ENCODE results near the gene ZNF613. TPM values are rescaled to one million over a fixed set of nuclear protein-coding genes. Genes with fewer than 3 reads are reported as not detected.

The ZNF613 gene
- 3.4 TPM for total RNA-seq
- long read RNA-seq, partial matches to known transcripts, result 0 of 11 reads
- long read RNA-seq, other reads (novel, unspliced or antisense), result 6 of 11 reads

DNA sequence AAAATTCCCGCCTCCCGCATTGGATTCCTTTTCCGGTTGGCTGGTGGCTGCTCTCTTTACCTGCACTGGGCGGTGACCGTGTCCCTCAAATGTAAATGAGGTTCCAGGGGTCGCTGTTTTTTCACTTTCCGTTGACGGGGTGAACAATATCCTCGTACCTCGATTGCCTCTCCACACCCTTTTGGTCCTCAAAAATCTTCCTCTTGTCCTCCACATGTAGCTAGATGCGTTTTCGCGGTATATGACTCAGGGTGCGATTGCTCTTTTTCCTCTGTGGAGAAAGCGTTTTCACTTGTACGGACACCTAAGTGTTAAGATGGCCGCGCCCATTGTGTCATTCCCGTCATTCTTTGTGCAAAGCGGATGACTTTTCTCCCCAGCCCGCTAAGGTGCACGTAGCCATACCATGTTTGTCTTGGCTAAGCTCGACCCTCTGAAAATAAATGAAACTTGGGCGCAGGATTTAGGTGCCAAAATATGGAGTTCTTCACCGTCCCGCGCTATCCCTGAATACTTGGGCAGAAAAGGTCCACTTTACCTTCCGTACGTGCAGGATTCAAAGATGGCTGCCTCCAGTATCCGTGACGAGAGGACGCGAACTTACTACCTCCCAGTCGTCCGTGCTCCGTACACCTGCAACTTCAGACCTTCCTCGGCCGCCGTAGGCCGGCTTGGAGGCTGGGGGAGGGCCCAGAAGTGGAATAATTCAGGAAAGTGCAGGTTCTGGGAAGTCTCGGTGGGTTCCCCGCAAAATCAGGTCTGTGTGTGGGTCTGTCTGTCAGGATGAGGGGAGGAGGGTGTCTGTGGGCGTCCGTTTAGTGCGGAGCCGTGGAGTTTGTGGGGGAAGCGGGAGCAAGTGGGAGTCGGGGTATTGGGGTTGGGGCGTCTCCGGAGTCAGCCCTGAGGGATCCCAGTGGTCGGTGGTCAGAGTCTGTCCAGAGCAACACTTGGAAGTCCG is at the start of gene ZNF613:
TSS of gene ZNF613 (plus strand) at position 689 of the 958 bp plus-strand sequence. CDS start 8,749 bp downstream, outside the sequence.
- Histone ChIP-seq H3K4me1 (peaks cover 23% of the 10 kb centered on the region), H3K9me3 (replicated peaks) (peaks cover 29% of the 10 kb centered on the region), H3K27me3 (ENCODE audit: low read depth) (no peaks in the 10 kb centered on the region), H3K4me3 (peak within 1 kb of the TSS; percentile 95), H3K36me3 (peaks cover 26% of the 10 kb centered on the region), H3K27ac (replicated peaks) (peak within 1 kb of the TSS; percentile 98)
- TF ChIP-seq, protein P1, sequence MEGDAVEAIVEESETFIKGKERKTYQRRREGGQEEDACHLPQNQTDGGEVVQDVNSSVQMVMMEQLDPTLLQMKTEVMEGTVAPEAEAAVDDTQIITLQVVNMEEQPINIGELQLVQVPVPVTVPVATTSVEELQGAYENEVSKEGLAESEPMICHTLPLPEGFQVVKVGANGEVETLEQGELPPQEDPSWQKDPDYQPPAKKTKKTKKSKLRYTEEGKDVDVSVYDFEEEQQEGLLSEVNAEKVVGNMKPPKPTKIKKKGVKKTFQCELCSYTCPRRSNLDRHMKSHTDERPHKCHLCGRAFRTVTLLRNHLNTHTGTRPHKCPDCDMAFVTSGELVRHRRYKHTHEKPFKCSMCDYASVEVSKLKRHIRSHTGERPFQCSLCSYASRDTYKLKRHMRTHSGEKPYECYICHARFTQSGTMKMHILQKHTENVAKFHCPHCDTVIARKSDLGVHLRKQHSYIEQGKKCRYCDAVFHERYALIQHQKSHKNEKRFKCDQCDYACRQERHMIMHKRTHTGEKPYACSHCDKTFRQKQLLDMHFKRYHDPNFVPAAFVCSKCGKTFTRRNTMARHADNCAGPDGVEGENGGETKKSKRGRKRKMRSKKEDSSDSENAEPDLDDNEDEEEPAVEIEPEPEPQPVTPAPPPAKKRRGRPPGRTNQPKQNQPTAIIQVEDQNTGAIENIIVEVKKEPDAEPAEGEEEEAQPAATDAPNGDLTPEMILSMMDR (IDR thresholded peaks at IDR 0.05; ENCODE audit: borderline replicate concordance), result peak; percentile 37
- peak; percentile 87 for DNase-seq
- intact Hi-C loops (cut with micrococcal nuclease), result no loop called here

DNA sequence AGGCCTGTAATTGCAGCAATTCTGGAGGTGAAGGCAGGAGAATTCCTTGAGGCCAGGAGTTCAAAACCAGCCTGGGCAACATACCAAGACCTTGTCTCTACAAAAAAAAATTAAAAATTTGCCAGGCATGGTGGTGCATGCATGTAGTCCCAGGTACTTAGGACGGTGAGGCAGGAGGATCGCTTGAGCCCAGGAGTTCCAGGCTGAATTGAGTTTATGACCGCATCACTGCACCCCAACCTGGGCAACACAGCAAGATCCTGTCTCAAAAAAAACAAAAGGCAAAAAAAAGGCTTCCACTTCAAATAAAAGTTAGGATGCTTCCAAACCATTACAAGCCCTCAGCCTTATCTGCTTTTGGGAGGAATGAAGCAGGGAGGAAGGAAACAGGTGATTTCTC is 44.8 kb upstream of the ZNF613 start:
- intact Hi-C loops (cut with micrococcal nuclease), result no loop called here
- Histone ChIP-seq H3K36me3 (peaks cover 42% of the 10 kb centered on the region), H3K27me3 (ENCODE audit: low read depth) (no peaks in the 10 kb centered on the region), H3K27ac (replicated peaks) (no peak overlapping the region), H3K9me3 (replicated peaks) (peaks cover 15% of the 10 kb centered on the region), H3K4me1 (peaks cover 12% of the 10 kb centered on the region), H3K4me3 (no peak overlapping the region)
- no peak for DNase-seq
- TF ChIP-seq, protein P1 (IDR thresholded peaks at IDR 0.05; ENCODE audit: borderline replicate concordance), result no peak

DNA sequence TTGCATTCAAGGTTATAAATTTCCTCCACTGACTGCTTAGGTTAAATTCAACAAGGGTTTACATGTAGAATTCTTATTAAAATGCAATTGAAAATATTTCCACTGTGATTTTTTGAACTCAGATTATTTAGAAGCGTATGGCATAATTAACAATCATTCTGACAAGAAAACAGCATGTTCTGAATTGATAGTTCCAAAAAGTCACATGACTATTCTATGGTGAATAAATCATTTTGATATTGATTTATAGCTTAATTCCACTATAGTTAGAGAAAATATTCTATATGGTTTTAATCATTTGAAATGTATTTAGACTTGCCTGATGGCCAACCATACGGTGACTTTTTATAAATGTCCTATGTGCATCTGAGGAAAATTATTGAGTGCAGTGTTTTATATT is 42.6 kb upstream of the ZNF613 start:
- Histone ChIP-seq H3K4me3 (no peak overlapping the region), H3K27me3 (ENCODE audit: low read depth) (no peaks in the 10 kb centered on the region), H3K27ac (replicated peaks) (no peak overlapping the region), H3K4me1 (peaks cover 19% of the 10 kb centered on the region), H3K9me3 (replicated peaks) (peaks cover 24% of the 10 kb centered on the region), H3K36me3 (peaks cover 35% of the 10 kb centered on the region)
- TF ChIP-seq, protein P1 (IDR thresholded peaks at IDR 0.05; ENCODE audit: borderline replicate concordance), result no peak
- DNase-seq, result no peak
- intact Hi-C loops (cut with micrococcal nuclease), result no loop called here

DNA sequence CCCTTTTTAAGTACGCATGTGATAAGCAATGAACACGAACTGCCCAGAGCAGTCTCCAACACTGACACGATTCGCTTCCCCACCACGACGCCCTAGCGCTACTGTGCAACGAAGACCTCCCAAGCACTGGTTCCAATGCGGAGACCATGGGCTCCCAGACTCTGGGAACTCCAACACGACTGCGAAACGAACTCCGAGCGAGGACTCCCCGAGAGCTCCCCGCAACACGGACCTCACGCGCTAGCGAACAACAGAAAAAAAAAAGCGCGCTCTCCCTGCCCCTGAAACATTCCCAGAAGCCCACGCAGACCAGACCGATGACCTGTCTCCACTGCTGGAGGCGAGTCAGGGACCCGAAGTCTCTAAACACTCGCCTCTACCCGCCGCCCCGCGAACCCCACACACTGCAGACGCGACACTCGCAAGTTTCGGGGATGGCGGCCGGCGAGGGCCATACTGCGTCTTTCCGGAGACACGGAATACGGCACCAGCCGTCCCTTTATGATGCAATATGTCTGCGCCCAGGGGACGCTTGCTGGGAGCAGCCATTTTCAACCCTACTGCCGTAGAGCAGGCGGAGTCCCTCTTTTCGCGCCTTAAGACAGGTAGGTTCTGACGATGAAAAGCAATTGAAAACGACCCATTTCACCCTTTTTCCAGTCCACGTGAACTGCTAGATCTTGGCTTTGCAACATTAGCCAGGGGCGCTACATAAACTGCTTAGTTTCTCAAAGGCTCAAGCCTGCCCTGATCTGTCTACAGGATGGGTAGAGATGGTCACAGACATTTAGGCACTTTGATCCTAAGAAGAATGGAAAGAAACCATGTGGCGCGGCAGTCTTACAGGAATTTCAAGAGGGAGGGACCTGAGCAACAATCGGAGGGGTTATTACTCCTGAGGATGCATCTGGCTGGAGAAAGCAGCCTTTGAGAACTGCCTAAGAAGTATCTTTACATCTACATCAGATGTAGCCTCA is 39.5 kb upstream of the ZNF613 start, which contains the start of gene ZNF577:
TSS of gene ZNF577 (minus strand) at position 430 of the 977 bp plus-strand sequence. CDS start 7,569 bp downstream, outside the sequence.
- peaks cover 19% of the 10 kb centered on the region for H3K4me1 ChIP-seq
- peak; percentile 93 for DNase-seq
- H3K27ac ChIP-seq (replicated peaks), result peak within 1 kb of the TSS; percentile 83
- intact Hi-C loops (cut with micrococcal nuclease), result no loop called here
- H3K36me3 ChIP-seq, result peaks cover 51% of the 10 kb centered on the region
- no peaks in the 10 kb centered on the region for H3K27me3 ChIP-seq (ENCODE audit: low read depth)
- peaks cover 48% of the 10 kb centered on the region for H3K9me3 ChIP-seq (replicated peaks)
- H3K4me3 ChIP-seq, result peak within 1 kb of the TSS; percentile 74
- TF ChIP-seq, protein P1 (IDR thresholded peaks at IDR 0.05; ENCODE audit: borderline replicate concordance), result no peak

DNA sequence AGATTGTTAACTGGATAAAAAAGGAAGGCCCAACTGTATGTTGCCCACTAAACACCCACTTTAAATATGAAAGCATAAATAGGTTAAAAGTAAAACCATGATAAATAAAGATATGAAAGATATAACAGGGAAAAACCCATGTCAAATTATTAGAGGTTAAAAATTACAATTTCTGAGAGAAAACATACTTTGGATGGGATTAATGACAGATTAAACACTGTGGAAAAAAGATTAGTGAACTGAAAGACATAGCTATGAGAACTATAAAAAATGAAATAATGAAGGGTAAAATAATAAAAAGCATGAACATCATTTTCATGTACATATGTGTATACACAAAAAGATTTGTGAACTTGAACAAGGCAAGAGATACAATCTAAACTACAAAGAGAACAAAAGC is 37.3 kb upstream of the ZNF613 start:
- H3K36me3 ChIP-seq, result peaks cover 69% of the 10 kb centered on the region

More for the DNA sequence above, 37.3 kb upstream of the ZNF613 start:
- H3K4me1 ChIP-seq, result peaks cover 19% of the 10 kb centered on the region
- TF ChIP-seq, protein P1 (IDR thresholded peaks at IDR 0.05; ENCODE audit: borderline replicate concordance), result no peak
- no peak overlapping the region for H3K4me3 ChIP-seq
- intact Hi-C loops (cut with micrococcal nuclease), result no loop called here
- no peak for DNase-seq
- H3K27ac ChIP-seq (replicated peaks), result no peak overlapping the region
- H3K9me3 ChIP-seq (replicated peaks), result peaks cover 67% of the 10 kb centered on the region
- H3K27me3 ChIP-seq (ENCODE audit: low read depth), result no peaks in the 10 kb centered on the region
